ENCODE results near the gene ITPRIP.

GRCh38 chr10:104323085-104323484 is 15.2 kb downstream of the ITPRIP start:
- TF ChIP-seq TAF1 (IDR thresholded peaks at IDR 0.05; ENCODE audit: borderline replicate concordance, low read depth, low read length) = no peak
- TF ChIP-seq POLR2A (IDR thresholded peaks at IDR 0.05; ENCODE audit: low read depth, low read length) = no peak
